WERI-Rb-1 (cell line): Measurements from ENCODE around the gene SDHAF2.

Experiments
- DNase-seq: peaks from one replicate; pipeline ENCODE4 v3.0.0-alpha.2; 2020
- H3K27ac ChIP-seq: fragments of 250-450 bp; sonication (Bioruptor Pico); 2 replicates; pipeline ENCODE4 v1.5.1; 2020; ENCODE audit warnings: mild to moderate bottlenecking, moderate library complexity
- H3K27me3 ChIP-seq: fragments of 250-450 bp; sonication (Bioruptor Pico); 2 replicates; pipeline ENCODE4 v1.5.1; 2021; ENCODE audit warnings: mild to moderate bottlenecking, low read depth, moderate library complexity; ENCODE audit not compliant: insufficient read depth, severe bottlenecking
- H3K36me3 ChIP-seq: fragments of 250-450 bp; sonication (Bioruptor Pico); 2 replicates; pipeline ENCODE4 v1.5.1; 2020; ENCODE audit warnings: mild to moderate bottlenecking, moderate library complexity
- H3K4me3 ChIP-seq: 2 replicates; pipeline ENCODE4 v1.5.1; 2011; ENCODE audit warnings: low read depth, mild to moderate bottlenecking, control low read depth, low read length
- H3K9me3 ChIP-seq: fragments of 250-450 bp; sonication (Bioruptor Pico); 2 replicates; pipeline ENCODE4 v1.5.1; 2021; ENCODE audit warnings: mild to moderate bottlenecking, moderate library complexity; ENCODE audit not compliant: severe bottlenecking
- CTCF ChIP-seq: IDR thresholded peaks from 2 replicates; pipeline ENCODE4 v1.5.1; 2011; ENCODE audit warnings: low read depth, mild to moderate bottlenecking, control low read depth, inconsistent platforms, low read length

Gene SDHAF2

GRCh38 chr11:61491736-61492395 lies 61.9 kb downstream of the SDHAF2 start:
- no peaks in the 10 kb centered on the region for H3K9me3 ChIP-seq
- no peak overlapping the region for H3K27ac ChIP-seq

GRCh38 chr11:61494381-61494961 lies 64.5 kb downstream of the SDHAF2 start:
- H3K36me3 ChIP-seq: no peaks in the 10 kb centered on the region
- H3K9me3 ChIP-seq: no peaks in the 10 kb centered on the region
- no peak for TF ChIP-seq CTCF
- H3K4me3 ChIP-seq: no peak overlapping the region
- no peak for DNase-seq
- H3K27me3 ChIP-seq: no peaks in the 10 kb centered on the region
- 0 out of 2 replicates have a peak overlapping the region, but pooled peaks have one; percentile 24 for H3K27ac ChIP-seq

More at GRCh38 chr11:61491736-61492395, 61.9 kb downstream of the SDHAF2 start:
- no peak for TF ChIP-seq CTCF
- Histone ChIP-seq H3K36me3 (no peaks in the 10 kb centered on the region), H3K27me3 (no peaks in the 10 kb centered on the region), H3K4me3 (no peak overlapping the region)
- DNase-seq: no peak

GRCh38 chr11:61495801-61496601 lies 66.1 kb downstream of the SDHAF2 start:
- H3K27me3 ChIP-seq: no peaks in the 10 kb centered on the region
- DNase-seq: peak; percentile 97
- peak overlapping the region; percentile 74 for H3K27ac ChIP-seq
- H3K4me3 ChIP-seq: peak overlapping the region; percentile 53
- no peak for TF ChIP-seq CTCF
- H3K36me3 ChIP-seq: no peaks in the 10 kb centered on the region
- H3K9me3 ChIP-seq: no peaks in the 10 kb centered on the region
